HG03575 (cell line): Measurements from ENCODE around the gene RPP25.

ENCODE experiments used
- ATAC-seq: cut with Tn5 transposase; IDR thresholded peaks from one replicate; pipeline ENCODE4 v1.9.1; 2021; ENCODE audit not compliant: unreplicated experiment, insufficient number of reproducible peaks, low FRiP score; ENCODE audit errors: extremely low read depth

RPP25 gene

DNA sequence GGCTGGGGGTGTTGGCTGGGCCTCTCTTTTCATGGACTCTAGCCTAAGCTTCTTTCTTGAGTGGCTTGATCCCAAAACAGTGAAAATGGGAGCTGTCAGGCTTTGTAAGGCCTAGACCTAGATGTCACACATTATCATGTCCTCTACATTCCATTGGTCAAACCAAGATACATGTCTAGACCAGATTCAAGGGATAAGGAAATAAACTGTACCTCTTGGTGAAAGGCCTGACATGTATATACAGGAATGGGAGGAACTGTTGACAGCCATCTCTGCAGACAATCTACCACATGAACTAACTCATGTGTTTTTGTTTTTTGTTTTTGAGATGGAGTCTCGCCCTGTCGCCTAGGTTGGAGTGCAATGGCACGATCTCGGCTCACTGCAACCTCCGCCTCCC is 11.1 kb upstream of the RPP25 start:
- ATAC-seq: no peak

DNA sequence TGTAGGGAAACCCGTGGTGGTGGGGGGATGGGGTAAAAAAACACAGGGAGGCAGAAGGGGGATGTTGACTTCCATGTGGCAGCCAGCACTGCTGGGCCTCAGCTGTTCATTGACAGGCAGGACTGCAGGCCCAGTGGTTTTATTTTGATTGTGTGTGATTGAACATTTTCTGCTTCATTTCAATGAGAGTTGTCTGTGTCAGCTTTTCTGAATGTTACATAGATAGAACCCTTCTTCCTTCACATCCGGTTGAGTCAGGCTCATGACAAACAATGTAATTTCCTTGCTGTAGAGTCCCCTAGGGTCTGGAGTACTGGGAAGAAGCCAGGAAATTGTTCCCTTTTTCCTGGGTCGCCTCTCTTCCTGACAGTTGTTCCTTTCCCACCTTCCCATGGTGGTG is 8.2 kb upstream of the RPP25 start:
- ATAC-seq: no peak

DNA sequence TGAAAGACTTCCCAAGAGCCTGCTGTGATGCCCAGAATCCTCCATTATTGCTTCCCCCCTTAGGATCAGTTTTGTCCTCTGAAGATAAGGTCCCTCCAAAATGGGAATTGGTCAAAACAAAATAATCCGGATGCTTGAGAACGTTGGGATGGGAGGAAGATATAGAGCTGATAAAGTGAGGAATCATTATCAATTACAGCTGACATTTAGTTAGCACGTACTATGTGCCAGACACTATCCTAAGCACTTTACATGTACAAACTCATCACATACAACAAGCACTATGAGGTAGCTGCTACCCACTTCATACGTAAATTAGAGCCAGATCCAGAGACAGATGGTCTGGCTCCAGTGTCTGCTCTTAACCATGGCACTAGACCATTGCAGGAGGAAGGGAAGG is 6.6 kb upstream of the RPP25 start:
- no peak for ATAC-seq

DNA sequence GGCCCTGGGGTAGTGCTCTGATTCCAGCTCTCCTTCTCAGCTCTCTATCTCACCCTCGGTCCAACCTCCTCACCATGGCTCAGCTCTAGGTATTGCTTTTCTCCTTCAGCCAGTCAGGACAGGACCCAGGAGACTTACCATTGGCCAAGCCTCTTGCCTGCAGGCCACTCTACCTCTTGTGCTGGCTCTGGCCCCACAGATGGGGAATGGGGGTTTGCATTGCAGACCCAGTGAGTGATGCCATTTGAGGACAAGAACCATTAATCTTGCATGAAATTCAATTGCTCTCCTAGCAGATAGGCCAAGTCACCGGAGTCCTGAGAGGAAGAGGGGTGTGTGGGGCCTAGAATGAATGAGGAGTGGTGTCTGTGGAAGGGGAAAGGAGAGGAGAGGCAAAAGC is 6.1 kb upstream of the RPP25 start:
- no peak for ATAC-seq

DNA sequence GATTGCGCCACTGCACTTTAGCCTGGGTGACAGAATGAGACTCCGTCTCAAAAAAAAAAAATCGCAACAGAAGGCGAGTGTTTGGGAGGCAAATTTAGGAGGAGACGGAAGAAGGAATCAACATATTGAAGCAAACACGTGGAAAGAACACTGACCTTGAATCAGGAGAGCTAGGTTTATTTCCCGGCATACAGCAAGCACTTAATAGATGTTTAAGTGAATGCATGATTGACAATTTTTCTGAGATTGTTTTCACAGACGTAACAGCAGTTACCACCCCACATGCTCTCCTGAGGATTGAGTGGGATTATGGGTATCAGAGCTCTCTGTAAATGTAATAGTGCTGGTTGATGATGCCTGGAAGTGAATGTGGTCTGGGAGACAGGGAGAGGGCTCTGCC is 5.6 kb upstream of the RPP25 start:
- no peak for ATAC-seq

DNA sequence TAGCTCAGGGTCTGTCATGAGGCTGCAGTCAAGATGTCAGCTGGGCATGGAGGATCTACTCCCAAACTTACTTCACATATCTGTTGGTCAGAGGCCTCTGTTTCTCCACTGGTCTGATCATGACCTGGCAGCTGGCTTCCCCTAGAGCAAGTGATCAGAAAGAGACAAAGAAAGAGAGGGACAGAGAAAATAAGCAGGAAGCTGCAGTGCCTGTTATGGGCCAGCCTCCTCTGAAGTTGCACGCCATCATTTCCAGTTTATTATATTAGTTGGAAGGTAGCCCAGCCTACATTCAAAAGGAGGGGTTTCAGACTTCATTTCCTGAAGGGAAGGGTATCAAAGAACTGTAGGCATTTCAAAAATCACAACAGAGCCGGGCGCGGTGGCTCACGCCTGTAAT is 5.0 kb upstream of the RPP25 start:
- ATAC-seq: no peak

DNA sequence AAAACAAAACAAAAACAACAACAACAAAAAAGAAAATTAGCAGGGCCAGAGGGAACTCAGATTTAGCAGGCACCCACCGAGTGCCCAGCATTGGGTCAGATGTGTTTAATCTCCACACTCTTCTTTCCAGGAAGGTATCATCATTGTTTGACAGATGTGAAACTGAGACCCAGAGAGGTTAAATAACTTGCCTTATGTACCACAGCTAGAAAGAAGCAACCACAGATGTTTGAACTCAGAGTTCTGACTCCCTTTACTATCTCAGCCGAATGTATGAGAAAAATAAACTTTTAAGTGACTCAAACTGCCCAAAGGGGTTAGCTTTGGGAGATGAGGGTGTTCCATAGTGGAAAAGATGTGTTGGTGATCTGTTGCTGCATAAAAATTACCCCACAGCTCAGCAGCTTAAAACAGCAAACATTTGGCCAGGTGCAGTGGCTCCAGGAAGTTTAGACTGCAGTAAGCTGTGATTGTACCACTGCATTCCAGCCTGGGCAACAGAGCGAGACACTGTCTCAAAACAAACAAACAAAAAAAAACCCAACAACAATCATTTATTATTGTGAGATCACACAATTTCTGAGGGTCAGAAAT is 4.5 kb upstream of the RPP25 start:
- ATAC-seq: no peak

DNA sequence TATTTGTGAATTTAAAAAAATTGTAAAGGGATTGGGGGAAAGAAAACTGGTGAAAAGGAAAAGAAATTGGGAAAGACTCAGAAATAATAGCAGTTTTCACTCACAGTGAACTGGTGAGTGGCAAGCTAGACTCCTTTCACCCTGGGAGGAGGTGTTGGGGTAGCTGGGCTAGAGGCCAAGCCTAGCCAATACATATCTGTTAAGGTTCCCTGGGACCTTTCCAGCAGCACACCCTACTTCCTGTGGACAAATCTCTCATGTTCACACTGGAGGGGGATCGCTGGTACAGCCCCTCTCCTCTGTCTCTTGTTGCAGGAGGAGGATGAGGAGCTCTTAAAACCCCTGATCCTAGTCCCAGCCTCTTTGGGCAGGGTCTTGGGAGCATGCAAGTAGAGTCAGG is 3.7 kb upstream of the RPP25 start:
- no peak for ATAC-seq

DNA sequence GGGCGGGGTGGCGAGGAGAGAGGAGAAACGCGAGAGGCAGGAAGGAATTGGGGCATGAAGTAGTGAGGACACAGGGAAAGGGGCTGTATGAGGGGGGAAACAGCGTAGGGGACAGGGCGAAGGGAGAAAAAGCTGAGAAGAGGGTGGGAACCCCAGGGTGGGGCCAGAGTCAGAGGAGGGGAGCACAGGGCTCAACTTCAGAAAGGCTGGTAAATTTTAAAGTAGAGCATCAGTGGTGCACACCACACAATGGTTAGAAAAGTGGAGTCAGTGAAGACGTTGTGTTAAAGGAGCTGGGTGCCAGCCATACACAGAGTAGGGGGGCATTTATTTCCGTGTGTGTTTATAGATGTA is 3.0 kb upstream of the RPP25 start:
- no peak for ATAC-seq

DNA sequence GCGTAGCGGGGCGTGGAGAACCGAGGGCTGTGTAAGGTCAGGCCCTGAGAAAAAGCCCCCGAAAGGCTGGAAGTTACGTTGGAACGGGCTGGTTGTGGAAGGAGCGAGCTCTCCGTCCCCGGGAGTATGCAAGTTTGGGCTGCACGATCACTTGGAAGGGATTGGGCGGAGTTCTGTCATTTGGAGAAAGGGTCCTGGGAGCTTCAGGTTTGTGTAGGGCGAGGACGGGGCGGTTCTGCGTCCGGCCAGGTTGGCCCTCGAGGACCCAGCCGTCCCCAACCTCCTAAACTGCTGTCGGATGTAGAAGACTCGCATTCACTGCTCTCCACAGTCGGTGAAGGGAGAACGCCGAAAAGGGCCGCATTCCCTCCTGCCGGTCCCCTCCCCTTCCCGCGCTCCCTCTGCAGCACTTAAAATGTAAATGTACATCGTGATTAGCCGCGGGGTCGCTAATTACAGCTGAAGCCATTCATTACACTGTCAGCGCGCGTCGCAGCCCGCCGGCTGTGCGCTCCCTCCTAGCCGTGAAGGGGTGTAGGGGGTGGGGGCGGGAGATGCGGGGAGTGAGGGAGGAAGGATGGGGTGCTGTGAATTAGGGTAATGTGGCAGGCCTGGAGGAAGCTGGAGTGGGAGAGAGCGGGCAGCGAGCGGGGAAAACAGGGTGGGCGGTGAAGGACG is 2.5 kb upstream of the RPP25 start:
- no peak for ATAC-seq

DNA sequence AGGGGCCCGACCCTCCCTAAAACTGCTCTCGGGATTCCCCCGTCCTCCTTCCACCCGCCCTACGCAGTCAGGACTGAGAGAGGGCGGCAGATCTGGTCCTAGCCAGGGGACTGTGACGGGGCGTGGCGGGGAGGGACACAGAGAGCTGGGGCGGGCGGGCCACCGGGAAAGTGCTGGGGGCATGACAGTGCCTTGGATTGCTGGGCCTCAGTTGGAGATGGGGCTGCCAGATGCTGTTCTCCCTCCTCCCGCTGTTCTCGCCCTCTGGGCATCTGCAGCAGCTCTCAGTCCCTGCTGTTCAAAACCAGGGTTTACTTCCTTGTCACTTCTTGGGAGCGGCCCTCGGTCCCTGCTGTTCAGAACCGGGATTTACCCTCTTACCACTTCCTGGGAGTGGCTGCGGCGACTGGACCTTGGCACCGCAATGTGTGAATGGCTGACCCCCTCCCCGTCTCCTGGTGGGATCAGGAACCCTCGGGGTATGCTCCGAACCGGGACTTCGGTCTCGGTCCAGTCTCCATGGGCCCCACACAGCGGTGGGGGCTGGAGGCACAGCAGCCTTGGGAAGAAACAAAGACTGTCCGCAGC is 1.8 kb upstream of the RPP25 start:
- no peak for ATAC-seq

DNA sequence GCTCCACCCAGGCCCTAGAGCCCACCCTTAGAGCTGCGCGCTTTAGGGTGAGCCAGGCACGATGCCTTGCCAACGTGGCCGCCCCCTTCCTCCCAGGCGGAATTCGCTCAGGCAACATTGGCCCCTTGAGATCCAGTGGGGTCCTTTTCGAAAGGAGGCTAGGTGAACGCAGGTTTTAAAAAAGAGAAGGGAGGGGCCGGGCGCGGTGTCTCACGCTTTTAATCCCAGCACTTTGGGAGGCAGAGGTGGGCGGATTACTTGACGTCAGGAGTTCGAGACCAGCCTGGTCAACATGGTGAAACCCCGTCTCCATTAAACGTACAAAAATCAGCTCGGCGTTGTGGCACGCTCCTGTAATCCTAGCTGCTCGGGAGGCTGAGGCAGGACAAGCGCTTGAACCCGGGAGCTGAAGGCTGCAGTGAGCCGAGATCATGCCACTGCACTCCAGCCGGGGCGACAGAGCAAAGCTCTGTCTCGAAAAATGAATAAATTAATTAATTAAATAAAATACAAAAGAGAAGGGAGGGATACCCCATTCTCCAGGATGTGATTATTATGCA is 984 bp upstream of the RPP25 start:
- ATAC-seq: no peak

DNA sequence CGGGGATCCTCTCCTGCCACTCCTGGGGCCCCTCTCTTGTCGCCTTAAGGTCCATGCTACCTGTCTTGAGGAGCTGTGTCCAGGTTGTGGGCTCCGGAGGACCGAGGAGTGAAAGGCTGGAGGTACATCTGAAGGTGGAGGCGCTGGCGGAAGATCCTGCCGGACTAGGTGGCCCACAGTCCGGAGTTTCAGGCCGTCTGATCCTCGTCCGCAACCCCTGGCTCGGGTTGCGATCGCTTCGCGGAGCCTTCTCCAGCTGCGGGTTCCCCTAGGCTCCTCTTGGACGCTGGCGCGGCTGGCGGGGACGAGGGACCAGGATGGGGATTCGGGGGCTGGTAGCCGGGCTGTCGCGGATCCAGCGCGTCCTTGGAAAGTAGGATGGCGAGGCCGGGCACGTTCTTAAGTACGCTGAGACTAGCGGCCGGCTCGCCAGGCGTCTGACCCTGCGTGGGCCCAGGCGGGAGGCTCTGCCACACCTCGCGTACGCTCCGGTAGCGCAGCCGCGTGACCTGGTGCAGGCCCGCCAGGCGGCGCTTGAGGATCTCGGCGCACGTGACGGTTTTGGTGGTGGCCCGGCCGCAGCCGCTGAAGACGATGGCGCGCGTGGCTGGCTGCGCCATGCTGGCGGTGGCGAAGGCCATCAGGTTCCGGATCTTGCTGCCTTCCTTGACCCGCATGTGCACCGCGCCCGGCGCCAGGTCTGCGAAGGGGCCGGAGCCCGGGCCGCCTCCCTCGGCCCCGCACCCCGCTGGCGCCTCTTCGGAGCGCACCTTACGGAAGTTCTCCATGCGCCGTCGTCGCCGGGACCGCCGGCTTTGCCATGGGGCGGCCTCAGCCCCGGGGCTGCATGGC is 550 bp downstream of the RPP25 start:
- ATAC-seq: no peak

DNA sequence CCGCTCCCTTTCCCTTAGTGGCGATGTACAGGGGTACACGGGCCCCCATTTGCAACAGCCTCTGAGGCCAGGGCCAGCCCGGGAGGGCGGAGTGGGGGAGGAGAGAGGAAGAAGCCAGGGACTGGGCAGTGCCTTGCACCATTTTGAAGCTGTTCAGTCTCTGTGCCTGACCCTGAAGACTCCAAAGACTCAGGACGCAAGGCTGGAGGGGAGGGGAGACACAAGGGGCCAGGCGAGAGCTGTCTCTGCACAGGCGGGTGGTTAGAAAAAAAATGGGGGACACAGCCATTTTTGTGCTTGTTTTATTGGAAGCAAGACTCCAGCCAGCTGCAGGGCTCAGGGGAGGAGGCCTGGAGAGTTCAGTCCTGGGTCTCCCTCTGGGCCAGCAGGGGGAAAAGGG is 1.6 kb downstream of the RPP25 start:
- no peak for ATAC-seq

DNA sequence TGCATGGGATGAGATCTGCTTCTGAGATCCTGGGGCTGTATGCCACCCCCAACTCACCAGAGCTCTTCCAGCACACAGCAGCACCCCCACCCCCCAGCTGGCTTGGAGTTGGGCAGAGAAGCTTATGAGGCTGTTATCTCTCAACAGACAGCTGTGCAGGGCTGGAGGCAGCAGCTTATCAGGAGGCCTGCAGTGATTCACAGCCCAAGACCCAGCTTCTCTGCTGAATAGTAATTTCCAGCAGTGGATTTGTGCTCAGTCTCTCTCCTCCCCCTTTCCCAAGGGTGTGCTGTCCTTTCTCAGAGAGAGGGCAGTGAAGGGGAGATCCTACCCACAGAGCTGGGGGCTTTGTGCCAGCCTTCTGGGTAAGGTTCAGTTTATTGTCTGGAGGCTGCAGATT is 2.1 kb downstream of the RPP25 start:
- no peak for ATAC-seq

DNA sequence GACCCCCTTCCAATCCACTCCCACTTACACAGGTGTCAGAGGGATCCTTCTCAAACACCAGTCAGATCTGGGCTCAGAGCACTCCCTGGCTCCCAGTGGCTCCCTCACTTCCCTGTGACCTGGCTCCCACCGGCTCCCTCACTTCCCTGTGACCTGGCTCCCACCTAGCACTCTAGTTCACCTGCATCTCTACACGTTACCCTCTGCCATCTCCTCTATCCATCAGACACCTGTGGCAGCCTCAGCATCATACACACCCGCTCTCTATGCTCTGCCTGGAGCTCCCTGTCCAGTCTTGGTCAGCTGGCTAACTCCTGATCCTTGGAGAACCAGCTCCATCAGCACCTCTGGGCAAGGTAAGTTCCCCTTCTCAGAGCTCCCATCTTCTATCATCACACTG is 5.6 kb downstream of the RPP25 start:
- ATAC-seq: no peak

DNA sequence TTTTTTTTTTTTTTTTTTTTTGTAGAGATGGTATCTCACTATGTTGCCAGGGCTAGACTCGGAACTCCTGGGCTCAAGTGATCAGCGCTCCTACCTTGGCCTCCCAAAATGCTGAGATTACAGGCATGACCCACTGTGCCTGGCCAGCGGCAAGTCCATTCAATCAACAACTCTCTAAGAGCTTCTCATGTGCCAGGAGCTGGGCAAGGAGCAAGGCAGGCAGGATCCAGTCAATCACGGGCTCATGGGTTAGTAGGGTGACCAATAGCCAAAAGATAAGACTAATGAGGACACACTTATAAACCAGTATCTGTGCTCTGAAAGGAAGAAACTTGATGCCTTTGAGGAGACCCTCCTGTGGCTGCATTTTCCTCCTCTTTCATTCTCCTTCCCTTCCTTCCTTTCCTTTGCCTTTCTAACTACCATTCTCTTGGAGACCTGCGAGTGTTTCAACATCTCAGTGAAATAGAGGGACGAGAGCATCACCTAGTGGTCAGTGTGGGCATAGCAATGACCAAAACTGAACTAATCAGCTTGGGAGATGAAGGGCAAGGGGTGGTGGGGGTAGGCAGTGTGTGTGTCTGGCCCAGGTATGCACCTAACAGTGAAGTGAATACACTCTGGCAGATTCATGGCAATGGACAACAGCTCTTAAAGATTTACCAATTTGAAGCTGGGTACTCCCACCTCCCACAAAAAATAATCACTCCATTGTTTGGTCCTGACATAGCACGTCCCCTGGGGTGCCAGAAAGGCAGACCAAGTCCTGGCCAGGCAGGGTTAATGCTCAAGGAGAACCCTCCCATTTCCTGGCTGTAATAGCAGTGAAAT is 6.3 kb downstream of the RPP25 start:
- no peak for ATAC-seq

DNA sequence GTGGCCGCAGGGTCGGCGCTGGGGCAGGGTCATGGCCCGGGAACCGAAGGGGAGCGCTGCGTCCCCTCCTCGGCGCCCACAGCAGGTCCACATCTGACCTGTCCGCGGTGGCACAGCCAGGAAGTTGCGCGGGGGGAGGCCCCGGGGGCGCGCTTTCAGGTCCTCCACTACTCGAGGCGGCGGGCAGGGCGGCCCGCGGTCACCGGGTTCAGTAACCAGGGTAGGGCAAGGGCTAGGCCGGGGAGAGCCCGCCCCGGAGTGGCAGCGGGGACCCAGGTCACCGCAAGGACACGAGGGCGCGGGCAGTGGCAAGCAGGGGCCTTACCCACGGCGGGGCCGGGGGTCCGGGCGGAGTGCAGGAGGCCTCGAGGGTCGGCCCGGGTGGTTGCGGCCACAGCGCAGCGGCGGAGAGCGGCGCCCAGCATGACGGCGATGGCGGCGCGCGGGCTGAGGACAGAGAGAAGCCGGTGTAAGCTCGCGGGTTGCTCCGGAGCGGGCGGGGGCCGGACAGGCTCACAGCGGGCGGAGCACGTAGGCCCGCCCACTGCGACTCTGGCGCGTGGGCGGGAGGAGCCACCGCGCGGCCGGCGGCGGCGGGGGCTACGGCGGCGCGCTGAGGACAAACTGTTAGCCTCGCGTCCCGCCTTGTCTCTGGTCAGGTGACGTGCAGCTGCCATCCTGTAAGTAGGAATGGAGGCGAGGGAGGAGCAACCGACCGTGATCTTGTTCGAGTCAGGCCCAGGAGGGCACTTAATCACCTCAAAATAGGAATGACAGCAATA is 18.8 kb downstream of the RPP25 start, which contains the start of gene COX5A:
TSS of gene COX5A (minus strand) at position 484 of the 782 bp plus-strand sequence. CDS start at position 425, 59 bp downstream.
- peak; percentile 39 for ATAC-seq
